Measurements from ENCODE around the gene ORMDL3.
"Not testable (repeated sequence)": the region's sequence is repeated elsewhere in the genome, so short reads cannot be mapped to it uniquely, and the experiment has no call there.

ORMDL3 gene

DNA sequence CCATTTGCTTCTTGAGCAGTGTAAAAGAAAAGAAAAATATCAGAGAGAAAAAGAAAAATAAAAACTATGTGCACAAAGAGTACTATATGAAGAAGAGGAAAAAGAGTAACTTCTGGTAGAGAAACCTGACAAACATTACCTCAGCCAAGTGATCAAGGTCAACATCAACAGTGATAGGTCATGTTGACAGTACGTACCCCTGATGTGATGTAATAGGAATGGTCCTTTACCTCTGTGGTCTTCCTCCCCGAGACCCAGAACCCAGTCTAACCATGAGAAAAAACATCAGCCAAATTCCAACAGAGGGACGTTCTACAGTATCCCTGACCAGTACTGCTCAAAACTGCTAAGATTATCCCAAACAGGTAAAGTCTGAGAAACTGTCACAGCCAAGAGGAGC lies 13.4 kb downstream of the ORMDL3 start:
- DNase-seq (ENCODE audit: low spot score), result no peak
- ChIA-PET POLR2A (ENCODE audit: low non-redundant PET) (no interaction called here), CTCF (interaction anchor here (0.6 kb wide), 1 partner anchor 325 kb away, joined by 4 read pairs; no protein-coding TSS in a partner anchor)
- TF ChIP-seq, protein P1, sequence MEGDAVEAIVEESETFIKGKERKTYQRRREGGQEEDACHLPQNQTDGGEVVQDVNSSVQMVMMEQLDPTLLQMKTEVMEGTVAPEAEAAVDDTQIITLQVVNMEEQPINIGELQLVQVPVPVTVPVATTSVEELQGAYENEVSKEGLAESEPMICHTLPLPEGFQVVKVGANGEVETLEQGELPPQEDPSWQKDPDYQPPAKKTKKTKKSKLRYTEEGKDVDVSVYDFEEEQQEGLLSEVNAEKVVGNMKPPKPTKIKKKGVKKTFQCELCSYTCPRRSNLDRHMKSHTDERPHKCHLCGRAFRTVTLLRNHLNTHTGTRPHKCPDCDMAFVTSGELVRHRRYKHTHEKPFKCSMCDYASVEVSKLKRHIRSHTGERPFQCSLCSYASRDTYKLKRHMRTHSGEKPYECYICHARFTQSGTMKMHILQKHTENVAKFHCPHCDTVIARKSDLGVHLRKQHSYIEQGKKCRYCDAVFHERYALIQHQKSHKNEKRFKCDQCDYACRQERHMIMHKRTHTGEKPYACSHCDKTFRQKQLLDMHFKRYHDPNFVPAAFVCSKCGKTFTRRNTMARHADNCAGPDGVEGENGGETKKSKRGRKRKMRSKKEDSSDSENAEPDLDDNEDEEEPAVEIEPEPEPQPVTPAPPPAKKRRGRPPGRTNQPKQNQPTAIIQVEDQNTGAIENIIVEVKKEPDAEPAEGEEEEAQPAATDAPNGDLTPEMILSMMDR (conservative IDR thresholded peaks at IDR 0.05; ENCODE audit: low read depth), result no peak
- H3K27ac ChIP-seq, result no peak overlapping the region

DNA sequence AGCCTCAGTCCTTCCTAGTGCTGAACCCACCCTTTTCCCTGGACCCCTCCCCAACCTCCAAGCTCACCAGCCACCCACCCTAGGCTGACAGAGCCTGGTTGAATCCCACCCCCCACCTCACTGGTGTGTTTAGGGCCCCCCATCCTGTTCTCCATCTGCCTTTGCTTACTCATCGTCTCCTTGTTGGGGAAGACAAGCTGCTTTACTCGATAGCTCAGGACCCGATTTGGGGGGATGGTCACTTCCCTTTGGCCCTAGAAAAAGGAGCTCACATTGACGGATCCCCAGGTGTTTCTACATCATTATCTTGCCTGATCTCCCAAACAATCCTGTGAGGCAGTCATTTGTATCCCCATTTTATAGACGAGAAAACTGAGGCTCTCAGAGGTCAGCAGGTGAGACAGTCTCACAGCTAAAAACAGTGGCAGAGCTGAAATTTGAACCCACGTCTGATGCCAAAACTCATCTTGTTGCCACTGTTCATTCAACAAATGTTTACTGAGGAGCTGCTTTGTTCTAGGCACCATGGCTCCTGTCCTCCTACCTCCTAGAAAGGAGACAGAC lies 18.5 kb downstream of the ORMDL3 start:
- DNase-seq (ENCODE audit: low spot score), result no peak
- ChIA-PET POLR2A (ENCODE audit: low non-redundant PET) (interaction anchor here (0.7 kb wide), 1 partner anchor 15 kb away, joined by 15 read pairs; no protein-coding TSS in a partner anchor), CTCF (interaction anchor here (0.6 to 0.9 kb wide), 2 partner anchors 11 to 931 kb away, joined by 3 read pairs; no protein-coding TSS in a partner anchor)
- TF ChIP-seq, protein P1 (conservative IDR thresholded peaks at IDR 0.05; ENCODE audit: low read depth), result no peak
- no peak overlapping the region for H3K27ac ChIP-seq

DNA sequence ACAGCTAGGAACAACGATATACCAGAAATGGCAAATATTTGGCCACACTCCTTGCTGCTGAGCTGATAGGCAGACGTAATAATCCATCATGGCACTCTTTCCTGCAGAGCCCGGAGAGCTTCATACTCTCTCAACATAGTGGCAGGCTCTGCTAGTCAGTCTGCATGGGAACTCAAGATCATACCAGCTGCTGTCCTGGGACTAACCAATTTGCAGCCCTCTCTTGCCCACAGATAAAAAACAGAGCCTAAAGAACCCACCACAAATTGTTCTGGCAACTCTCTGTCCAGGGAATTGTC lies 22.5 kb downstream of the ORMDL3 start:
- ChIA-PET POLR2A (ENCODE audit: low non-redundant PET) (no interaction called here), CTCF (no interaction called here)
- no peak overlapping the region for H3K27ac ChIP-seq
- TF ChIP-seq, protein P1 (conservative IDR thresholded peaks at IDR 0.05; ENCODE audit: low read depth), result no peak
- DNase-seq (ENCODE audit: low spot score), result no peak

DNA sequence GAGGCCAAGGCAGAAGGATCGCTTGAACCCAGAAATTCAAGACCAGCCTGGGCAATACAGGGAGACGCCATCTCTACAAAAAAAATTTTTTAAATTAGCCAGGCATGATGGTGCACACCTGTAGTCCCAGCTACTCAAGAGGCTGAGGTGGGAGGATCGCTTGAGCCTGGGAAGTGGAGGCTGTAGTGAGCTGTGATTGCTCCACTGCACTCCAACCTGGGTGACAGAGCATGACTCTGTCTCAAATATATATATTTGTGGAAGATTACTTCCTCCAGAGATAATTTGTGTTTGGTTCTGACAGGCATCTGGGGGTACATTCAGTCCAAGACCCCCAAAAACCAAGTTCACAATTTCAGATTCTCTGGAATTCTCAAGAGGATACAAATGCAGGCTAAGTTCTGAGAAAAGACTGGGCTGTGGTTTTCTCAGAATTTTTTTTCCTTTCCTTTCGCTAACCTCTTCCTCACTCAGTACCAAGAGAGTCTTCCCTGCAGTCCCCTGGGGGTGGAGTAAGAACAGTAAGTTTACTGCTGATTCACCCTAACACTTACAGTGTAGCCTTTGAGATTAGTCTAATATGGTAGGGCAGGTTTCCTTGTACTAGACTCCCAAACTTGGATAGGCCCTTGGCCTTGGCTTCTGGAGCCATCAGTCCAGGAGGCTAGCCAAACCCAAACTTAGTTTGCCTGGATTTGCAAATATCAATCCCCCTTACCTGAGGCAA lies 24.1 kb downstream of the ORMDL3 start:
- TF ChIP-seq, protein P1 (conservative IDR thresholded peaks at IDR 0.05; ENCODE audit: low read depth), result no peak
- no peak for DNase-seq (ENCODE audit: low spot score)
- no peak overlapping the region for H3K27ac ChIP-seq
- CTCF ChIA-PET, result interaction anchor here (0.6 kb wide), 1 partner anchor 19 kb away, joined by 3 read pairs; no protein-coding TSS in a partner anchor
- POLR2A ChIA-PET (ENCODE audit: low non-redundant PET), result no interaction called here

DNA sequence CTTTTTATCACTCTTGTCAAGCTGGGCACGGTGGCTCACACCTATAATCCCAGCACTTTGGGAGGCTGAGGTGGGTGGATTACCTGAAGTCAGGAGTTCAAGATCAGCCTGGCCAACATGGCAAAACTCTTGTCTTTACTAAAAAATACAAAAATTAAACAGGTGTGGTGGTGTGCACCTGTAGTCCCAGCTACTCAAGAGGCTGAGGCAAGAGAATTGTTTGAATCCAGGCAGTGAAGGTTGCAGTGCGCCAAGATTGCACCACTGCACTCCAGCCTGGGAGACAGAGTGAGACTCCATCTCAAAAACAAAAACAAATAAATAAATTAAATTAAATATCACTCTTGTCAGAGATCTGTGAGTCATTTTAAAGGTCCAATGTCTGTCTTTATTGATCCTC lies 25.4 kb downstream of the ORMDL3 start:
- CTCF ChIA-PET; DNase-seq (ENCODE audit: low spot score); H3K27ac ChIP-seq; POLR2A ChIA-PET (ENCODE audit: low non-redundant PET): not testable (repeated sequence)

DNA sequence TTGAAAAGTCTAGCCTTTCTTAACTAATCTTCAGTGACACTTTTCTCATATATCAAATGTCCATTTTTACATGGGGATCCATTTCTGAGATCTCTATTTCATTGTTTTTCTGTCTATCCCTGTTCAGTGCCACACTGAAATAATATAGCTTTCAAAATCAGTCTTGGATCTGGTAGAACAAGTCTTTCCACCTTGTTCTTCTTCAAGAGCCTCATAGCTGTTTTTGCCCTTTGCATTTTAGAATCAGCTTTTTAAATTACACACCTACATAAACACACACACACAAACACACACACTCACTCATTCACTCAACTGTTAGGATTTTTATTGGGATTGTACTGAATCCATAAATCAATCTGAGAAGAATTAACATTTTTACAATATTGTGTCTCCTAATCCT lies 28.2 kb downstream of the ORMDL3 start:
- H3K27ac ChIP-seq, result no peak overlapping the region
- no peak for DNase-seq (ENCODE audit: low spot score)
- ChIA-PET POLR2A (ENCODE audit: low non-redundant PET) (no interaction called here), CTCF (interaction anchor here (0.6 kb wide), 1 partner anchor 302 kb away, joined by 4 read pairs; no protein-coding TSS in a partner anchor)
- TF ChIP-seq, protein P1 (conservative IDR thresholded peaks at IDR 0.05; ENCODE audit: low read depth), result no peak

DNA sequence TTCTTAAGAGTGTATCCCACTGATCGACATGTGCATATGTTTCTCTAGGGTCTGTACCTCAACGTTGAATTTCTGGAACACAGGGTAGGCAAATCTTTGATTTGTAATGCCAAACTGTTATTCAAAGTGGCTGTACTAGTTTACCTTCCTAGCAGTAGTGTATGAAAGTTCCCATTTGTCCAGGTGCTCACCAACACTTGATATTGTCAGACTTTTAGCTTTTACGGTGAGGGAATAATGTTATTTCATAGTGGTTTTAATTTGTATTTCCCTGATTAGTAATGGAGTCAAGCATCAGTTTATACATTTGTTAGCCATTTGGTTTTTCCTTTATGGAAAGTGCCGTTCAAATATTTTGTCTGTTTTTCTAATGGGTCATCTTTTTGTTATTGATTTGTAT lies 29.3 kb downstream of the ORMDL3 start:
- ChIA-PET POLR2A (ENCODE audit: low non-redundant PET) (interaction anchor here (0.7 kb wide), 1 partner anchor 10 kb away, joined by 3 read pairs; no protein-coding TSS in a partner anchor), CTCF (interaction anchor here (0.6 kb wide), 1 partner anchor 60 kb away, joined by 3 read pairs; no protein-coding TSS in a partner anchor)
- TF ChIP-seq, protein P1 (conservative IDR thresholded peaks at IDR 0.05; ENCODE audit: low read depth), result no peak
- DNase-seq (ENCODE audit: low spot score), result no peak
- H3K27ac ChIP-seq, result no peak overlapping the region
